ENCODE measurements around the gene MBTPS1.

MBTPS1 gene

DNA sequence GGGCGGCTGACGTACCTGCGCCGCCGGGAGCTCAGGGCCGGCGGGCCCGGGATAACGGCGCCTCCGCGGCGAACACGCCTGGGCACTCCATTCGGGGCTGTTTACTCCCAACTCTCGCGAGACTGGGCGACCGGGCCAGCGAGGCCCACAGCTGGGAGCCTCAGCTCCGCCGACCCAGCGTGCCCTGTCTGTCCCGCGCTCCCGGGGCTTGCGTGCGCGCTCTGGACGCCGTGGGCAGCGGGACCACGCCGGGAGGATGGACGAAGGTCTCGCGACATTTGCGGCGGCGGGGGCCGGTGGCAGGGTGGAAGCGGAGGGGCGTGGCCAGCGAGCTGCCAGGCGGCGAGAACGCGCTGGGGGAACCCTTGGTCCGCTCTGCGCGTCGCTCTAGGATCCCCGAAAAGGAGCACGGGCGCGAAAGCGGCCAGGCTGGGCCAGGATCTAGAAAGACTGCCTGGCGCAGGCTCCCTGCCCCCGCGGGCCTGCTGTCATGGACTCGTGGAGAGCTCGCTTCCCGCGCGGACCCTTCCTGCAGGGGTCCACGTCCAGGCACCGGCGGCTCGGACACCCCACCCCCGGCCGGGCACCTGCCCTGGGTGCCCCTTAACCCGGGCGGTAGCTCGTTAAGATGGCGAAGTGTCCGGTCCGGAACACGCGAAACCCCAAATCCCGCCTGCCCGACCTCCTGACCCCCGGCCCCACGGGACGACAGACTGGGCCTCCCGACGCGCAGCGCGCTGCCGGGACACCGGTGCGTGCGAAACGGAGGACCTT lies at the start of gene MBTPS1:
MBTPS1 (minus strand) TSS at position 223 of the 774 bp plus-strand sequence. CDS start 15,159 bp downstream, outside the sequence.
- peak; percentile 96 for DNase-seq

DNA sequence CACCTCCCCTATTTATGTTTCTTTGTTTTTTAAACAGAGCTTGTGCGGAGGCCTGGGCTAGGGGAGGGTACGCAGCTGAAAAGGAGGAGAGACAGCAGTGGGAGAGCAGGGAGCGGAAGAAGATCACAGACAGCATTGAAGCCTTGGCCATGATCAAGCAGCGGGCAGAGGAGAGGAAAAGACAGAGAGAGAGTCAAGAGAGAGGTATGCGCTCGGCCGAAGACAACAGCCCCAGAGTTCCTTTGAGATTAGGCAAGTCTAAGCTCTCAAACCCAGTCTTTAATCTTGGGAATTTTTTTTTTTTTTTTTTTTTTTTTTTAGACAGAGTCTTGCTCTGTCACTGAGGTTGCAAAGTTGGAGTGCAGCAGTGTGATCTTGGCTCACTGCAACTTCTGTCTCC lies 49.0 kb upstream of the MBTPS1 start:
- no peak for DNase-seq

DNA sequence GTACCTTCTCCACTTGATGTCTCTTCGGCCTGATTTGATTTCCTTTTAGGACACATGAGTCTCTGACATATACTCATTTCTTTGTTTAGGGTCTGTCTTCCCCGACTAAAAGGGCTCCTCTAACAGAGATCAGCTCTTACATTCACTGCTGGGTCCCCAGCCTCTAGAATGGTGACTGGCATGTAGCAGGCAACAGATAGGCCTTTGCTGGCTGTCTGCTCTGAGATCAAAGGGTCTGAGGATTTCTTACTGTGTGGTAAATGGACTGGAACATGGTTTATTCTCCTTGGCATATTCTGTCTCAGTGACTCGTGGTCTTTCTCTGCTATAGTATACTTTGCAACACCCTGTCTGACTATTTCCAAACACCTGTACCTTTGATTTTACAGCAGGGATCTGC lies 45.1 kb upstream of the MBTPS1 start:
- no peak for DNase-seq

DNA sequence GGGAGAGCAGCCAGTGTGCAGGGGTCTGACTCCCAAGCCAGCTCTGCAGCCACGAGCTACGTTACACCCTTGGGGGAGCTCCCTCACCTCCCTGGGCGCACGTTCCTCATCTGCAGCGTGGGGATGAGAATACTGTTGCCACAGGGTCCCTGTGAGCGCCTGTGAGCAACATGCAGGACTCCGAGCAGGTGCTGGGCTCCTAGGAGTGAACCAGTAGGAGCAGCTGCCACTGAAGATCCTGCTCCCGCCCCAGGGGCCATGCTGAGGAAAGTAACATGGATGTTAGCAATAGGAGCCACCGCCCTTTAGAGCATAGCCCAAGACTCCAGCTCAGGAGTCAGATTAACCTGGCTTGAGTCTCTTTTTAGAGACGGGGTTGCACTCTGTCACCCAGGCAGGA lies 44.3 kb upstream of the MBTPS1 start:
- no peak for DNase-seq

DNA sequence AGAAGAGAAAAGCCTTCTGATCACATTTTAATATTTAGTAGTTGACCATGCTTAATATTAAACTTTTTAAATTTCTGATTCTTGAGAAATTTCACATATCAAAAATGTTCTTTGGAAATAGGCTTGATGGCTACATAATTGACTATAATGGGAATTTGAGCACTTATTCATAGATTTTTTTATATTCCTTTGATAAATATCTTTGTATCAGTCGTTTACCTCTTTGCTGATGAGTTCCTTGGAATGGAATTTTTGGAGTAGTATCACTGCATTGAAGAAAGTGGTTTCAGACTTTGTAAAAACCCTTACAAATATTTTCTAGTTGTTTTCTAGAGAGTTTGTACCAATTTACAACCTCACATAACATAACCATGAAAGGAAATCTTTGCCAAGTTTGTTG lies 43.1 kb upstream of the MBTPS1 start:
- DNase-seq: no peak

DNA sequence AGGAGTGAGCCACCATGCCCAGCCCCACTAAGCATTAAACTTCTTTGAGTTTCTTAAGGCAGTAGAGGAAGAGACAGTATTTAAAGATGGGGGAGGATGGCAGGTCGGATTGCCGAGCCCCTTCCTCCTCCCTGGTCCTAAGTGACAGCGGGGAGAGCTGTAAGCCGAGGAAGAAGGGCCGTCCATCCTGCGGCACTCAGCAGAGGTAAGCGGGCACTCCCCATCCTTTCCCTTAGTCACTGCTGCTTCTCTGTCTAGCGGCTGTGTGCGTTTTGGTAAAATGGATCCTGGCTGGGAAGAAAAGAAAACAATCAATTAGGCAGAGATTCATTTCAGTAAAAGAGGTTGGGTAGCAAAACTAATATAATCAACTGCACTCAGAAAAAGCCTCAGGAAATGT lies 42.3 kb upstream of the MBTPS1 start:
- no peak for DNase-seq

DNA sequence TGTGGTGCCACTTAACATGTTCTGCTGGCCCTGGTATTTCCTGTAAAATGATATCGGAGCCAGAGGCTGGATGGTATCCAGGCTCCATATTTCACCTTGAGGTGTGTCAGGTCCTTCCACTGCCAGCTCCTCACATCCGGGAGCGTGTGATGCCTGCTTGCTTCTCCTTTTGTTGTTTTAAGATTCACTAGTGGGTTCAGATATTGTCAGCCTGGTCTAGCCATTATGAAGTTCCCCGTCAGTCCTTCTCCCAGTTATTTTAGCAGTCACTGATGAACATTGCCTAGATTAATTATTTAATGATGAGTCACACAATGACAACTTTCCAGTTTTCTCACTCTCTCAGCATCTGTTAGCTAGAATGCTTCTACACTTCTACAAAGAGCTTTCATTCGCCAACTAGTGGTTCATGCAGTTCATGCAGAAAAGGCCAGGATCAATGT lies 39.6 kb upstream of the MBTPS1 start:
- peak; percentile 27 for DNase-seq

DNA sequence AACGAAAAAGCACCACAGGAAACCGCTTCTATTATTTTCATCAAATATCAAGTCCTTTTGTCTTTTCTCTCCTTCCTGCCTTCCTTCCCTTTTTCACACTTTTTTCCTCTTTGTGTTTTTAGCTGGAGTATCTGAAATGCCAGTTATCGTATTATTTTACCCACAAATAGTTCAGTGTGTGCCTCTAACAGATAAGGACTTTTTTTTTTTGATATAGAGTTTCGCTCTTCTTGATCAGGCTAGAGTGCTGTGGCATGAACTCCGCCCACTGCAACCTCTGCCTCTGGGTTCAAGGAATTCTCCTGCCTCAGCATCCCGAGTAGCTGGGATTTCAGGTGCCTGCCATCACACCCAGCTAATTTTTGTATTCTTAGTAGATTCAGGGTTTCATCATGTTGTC lies 39.0 kb upstream of the MBTPS1 start:
- DNase-seq: peak; percentile 67

DNA sequence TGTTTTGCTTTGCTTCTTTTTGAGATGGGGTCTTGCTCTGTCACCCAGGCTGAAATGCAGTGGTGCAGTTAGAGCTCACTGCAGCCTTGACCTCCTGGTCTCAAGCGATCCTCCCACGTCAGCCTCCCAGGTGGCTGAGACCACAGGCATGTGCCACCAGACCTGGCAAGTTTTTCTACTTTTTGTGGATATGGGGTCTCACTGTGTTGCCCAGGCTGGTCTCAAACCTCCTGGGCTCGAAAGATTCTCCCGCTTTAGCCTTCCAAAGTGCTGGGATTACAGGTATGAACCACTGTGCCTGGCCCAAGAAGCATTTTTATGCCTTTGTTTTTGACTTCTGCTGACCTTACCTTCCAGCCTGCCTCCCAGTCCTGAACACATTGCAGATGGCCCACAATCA lies 38.5 kb upstream of the MBTPS1 start:
- DNase-seq: no peak

DNA sequence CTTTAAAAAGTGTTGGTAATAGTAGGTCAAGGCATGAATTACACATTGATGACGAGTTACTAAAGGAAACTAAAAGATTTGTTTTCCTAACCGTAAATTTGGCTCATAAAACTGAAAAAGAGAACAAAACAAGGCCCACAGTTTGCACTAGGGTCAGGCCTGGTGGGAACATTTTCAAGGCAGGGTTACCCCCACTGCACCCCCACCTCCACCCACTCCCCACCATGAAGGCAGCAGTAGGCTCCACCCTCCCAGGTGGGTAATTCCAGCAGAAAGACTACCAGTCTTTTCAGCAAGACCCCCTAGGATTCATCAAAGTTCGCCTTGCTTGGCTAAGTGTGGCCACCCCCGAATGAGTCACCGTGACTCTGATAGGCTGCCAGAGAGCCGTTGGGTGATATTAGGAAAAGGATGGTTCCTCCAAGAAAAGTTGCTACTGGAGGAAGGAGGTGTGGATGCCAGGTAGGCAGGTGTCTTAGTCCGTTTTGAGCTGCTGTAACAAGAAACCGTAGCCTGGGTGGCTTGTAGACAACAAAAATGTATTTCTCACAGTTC lies 37.0 kb upstream of the MBTPS1 start:
- DNase-seq: no peak

DNA sequence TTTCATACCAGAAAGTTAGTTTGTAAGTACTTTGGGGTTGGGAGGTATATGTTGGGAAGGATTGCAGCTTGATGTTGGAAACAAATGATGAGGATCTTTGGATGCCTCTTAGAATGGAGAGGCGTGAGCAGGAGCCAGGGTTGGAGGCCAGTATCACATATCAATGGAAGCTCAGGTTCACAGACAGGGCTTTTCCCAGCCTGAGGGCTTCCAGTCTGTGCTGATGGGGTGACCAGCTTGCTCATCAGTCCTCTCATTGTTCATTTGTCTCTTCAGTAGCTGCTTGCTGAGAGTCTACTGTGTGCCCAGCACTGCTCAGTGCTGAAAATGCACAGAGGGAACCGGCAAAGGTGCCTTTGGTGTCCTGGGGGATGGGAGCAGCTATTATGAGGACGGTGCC lies 34.2 kb upstream of the MBTPS1 start:
- DNase-seq: no peak

DNA sequence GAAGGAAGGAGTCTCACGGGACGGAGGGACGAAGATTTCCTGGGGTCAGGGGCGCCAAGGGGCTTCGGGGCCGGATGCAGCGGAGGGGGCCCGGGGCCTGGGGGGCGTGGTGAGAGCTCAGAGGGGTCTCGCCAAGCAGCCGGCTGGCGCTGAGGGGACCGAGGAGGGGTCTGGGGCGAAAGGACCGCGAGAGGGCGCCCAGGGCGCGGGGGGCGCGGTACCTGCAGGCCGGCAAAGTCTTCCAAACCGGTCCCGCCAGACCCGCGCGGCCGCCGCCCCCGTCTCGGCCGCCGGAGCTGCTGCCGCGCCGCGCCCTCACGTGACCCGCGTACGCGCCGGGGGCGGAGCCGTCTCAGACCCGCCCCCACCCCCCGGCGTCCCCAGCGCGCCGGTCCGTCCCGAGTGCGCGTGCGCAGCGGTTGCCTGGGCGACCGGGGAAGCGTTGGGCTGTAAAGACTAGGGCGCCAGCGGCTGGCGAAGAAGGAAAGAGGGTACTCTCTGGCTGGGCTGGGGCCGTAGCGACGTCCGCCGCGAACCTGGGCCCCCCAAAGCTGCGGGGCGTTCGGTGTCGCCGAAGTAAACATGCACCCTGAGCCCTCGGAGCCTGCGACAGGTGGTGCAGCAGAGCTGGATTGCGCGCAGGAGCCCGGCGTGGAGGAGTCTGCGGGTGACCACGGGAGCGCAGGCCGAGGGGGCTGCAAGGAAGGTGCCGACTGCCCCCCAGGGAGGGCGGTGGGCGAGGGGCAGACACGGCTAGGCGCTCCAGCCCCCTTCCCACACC lies 28.3 kb upstream of the MBTPS1 start, which contains the start of the genes DNAAF1 and HSDL1:
DNAAF1 (plus strand) TSS at position 450 of the 781 bp plus-strand sequence; CDS start at position 583, 133 bp downstream.
HSDL1 (minus strand) TSS at position 319 of the 781 bp plus-strand sequence. CDS start 13,856 bp downstream, outside the sequence.
- peak; percentile 82 for DNase-seq

DNA sequence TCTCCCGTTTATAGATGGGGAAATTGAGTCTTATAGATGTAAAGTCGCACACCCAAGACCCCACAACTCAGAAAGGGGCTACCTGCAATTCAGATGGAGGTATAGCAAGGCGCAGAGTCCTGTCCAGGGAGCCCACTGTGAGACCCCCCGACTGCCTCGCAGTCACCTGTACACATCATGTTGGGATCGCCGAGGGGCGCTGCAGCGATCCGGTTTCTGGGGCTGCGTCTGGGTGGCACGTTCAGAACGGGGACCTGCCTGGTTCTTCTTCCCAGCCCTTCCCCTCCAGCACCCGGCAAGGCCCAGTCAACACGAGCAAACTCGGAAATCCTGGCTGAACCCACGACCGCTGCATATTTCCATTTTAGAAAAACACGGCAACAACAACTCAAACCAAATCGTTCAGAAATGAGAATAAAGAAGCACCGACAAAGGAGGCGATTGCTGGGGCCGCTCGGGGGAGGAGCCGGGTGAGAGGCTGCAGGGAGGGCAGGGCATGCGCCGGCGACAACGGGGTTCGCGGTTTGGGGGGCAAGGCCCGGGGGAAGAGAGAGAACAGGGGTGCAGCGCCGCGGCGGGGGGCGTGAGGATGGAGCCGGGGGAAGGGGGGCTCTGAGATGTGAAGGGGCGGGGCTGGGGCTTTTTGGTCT lies 27.6 kb upstream of the MBTPS1 start:
- DNase-seq: peak; percentile 32

DNA sequence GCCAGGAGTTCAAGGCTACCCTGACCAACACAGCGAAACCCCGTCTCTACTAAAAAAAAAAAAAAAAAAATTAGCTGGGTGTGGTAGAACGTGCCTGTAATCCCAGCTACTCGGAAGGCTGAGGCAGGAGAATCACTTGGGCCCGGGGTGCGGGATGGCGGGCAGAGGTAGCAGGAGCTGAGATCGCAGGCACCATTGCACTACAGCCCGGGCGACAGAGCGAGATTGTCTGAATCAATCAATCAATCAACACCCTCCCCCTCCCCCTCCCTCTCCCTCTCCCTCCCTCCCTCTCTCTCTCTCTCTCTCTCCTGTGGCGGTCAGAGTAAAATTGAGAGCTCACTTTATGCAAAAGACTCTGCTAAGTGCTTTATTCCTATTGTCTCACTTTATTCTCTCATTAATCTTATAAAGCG lies 27.1 kb upstream of the MBTPS1 start:
- no peak for DNase-seq

DNA sequence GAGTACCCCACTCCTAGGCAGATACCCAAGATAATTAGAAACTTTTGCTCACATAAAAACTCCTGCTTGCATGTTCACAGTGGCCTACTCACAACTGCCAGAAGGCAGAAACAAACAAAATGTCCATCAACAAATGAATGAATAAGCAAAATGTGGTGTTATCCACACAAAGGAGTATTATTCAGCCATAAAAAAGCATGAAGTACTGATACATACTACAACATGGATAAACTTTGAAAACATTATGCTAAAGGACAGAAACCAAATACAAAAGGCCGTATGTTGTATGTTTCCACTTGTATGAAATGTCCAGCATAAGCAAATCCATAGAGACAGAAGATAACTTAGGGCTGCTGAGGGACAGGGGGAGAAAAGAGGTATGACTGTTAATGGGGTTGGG lies 26.3 kb upstream of the MBTPS1 start:
- DNase-seq: no peak

DNA sequence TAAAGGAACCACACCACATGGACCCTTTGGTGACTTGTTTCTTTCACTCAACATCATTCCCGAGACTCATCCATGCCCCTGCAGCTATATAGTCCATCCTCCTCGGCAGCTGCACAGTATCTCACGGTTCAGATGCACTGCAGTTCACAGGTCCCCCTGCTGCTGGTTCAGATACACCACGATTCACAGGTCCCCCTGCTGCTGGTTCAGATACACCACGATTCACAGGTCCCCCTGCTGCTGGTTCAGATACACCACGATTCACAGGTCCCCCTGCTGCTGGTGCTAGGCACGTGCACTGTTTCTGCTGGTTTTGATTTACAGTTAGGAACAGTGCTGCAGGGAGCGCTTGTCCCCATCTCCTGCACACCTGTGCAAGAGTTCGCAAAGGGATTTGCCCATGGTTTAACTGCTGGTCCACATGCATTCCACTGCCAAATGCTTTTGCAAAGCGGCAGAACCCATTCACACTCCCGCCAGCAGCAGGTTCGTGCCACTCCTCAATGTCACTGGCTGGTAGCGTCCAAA lies 24.5 kb upstream of the MBTPS1 start:
- DNase-seq: peak; percentile 22

DNA sequence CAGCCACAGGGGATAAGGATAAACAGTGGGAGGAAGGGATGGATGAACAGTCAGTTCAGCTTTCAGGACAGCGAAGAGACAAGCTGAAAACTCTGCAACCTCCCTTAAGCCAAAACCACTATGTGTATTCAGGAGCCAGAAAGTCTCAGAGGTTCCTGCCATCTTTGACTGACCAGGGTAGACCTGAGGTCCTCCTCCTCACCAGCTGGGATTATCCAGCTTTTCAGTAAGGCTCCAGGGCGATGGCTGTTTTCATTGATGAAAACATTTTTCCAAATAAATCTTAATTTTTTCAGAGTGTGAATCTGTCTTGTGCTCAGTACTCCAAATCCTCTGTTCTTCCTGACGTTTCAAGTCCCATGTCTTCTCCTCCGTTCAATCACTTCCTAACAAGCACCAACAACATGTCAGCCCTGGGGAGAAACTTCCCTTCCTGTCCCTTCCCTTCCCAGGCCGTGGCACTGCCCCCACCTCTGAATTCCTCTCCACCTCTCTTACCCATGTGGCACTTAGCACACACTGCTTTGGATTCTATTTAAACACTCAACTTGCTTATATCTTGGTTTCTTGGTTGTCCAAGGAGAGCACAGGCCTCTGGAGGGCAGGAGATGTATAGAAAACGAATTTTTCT lies 23.0 kb upstream of the MBTPS1 start:
- no peak for DNase-seq

DNA sequence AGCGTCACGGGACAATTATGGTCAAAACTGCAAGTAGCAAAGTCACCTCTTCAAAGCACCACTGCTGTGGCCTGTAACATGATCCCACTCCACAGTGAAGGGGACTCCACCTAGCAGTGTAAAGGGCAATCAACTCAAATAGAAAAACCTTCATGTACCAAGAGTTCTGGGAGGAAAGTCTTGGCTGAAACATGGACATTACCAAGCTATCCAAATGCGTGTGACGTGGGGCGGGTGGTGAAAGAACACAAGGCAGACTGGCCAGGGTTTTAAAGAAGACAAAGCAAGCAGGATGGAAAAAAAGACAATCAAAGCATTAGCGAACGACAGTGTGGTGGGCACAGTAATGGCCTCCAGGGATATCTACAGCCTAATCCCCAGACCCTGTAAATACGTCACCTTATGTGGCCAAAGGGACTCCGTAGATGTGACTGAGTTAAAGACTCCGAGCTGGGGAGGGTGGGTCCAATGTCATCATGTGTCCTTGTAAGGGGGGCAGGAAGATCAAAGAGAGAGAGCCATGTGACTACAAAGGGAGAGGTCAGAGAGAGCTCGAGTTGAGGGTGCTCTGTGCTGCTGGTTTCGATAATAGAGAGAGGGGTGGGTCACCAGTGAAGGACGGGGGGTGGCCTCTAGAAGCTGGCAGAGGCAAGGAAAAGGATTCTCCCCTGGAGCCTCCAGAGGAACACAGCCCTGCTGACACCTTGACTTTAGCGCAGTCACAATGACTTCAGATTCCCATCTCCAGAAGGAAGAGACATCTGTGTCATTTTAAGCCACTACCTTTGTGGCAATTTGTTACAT lies 22.3 kb upstream of the MBTPS1 start:
- DNase-seq: no peak

DNA sequence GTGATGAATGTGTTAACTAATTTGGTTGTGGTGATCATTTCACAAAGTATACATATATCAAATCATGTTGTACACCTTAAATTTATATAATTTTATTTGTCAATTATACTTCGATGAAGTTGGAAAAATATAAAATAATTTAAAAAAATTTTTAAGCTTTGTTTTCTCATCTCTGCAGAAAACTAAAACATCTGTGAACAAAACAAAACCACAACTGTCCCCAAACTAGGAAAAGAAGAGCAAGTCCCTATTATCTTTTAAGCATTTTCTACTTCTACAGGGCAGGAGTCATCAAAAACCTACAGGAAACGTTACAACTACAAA lies 21.7 kb upstream of the MBTPS1 start:
- DNase-seq: no peak

DNA sequence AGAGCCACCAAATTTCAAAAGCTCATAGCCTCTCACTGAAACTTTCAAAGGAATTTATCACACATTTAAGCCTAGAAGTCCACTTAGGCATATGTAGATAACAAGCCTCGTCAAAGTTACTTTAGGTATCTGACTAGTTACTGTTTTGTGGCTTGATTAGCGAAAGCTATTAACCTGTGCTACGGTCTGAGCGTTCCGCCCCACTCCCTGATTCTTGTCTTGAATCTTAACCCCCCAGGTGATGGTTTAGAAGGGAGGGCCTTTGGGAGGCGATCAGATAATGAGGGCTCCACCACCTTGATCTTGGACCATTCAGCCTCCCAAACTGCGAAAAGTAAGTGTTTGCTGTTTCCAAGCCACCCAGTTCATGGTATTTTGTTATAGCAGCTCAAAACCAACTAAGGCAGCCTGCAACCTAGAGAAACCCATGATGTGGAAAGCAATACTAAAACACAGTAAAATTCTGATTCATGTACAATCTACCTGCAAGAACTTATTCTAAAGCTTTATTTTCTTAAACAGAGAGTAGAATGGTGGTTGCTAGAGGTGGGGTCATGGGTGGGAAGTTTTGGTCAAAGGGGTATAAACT lies 21.1 kb upstream of the MBTPS1 start:
- no peak for DNase-seq

DNA sequence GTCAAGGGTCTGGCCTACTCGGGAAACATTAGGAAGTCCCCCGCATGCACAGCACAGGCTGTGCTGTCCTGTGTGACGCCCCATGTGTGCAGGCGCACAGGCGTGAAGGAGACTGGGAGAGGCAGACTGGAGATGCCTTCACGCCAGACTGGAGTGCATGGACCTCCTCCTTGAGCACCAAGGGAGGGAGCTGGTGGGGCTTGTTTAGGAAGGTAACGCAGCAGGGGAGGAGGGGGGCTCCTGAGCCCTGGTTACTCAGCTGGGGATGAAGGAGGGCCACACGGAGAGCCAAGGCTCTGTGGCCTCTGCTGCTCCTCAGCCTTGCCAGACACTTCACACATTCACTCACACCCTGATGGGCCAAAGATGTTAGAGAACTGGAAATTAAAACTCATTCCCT lies 20.5 kb upstream of the MBTPS1 start:
- no peak for DNase-seq
